ENCODE results near the gene GCNT1. TPM values are rescaled to one million over a fixed set of nuclear protein-coding genes. Genes with fewer than 3 reads are reported as not detected.

Gene GCNT1
- total and polyA plus RNA-seq, 12 donors: 0.66 to 8.1 (median 1.9) TPM

DNA sequence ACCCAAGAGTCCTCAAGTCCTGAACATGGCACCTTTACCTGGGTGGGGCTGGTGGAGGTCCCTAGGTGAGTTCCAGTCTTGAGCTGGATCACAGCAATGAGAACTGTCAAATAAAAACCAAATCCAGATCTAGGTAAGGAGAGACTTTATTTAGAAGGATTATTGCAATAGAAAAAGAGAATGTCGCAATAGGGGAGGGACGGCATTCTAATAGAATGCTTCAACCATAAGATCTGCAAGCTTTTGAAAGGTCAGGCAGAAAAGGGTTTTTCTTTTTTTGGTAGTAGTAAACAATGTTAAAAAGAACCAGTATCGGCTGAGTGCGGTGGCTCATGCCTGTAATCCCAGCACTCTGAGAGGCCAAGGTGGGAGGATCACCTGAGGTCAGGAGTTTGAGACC, 5.2 kb upstream of the GCNT1 start:
- intact Hi-C loops (cut with DNase I): loop anchor here in 1 of 10 donors (10.0 kb wide), 1 partner anchor 81 kb away; no protein-coding TSS in a partner anchor
- Histone ChIP-seq H3K27ac (no peak overlapping the region), H3K4me3 (no peak overlapping the region), H3K4me1 (peaks cover 0 to 12% (median 0%) of the 10 kb centered on the region in 9 donors), H3K9me3 (no peaks in the 10 kb centered on the region), H3K36me3 (no peaks in the 10 kb centered on the region), H3K27me3 (no peaks in the 10 kb centered on the region)
- TF ChIP-seq, protein P1, sequence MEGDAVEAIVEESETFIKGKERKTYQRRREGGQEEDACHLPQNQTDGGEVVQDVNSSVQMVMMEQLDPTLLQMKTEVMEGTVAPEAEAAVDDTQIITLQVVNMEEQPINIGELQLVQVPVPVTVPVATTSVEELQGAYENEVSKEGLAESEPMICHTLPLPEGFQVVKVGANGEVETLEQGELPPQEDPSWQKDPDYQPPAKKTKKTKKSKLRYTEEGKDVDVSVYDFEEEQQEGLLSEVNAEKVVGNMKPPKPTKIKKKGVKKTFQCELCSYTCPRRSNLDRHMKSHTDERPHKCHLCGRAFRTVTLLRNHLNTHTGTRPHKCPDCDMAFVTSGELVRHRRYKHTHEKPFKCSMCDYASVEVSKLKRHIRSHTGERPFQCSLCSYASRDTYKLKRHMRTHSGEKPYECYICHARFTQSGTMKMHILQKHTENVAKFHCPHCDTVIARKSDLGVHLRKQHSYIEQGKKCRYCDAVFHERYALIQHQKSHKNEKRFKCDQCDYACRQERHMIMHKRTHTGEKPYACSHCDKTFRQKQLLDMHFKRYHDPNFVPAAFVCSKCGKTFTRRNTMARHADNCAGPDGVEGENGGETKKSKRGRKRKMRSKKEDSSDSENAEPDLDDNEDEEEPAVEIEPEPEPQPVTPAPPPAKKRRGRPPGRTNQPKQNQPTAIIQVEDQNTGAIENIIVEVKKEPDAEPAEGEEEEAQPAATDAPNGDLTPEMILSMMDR (IDR thresholded peaks at IDR 0.05): no peak
- 85 to 87% methylated on average over 4 of the region's 4 CpGs for WGBS, 2 donors
- ATAC-seq (no peak), DNase-seq (no peak)

DNA sequence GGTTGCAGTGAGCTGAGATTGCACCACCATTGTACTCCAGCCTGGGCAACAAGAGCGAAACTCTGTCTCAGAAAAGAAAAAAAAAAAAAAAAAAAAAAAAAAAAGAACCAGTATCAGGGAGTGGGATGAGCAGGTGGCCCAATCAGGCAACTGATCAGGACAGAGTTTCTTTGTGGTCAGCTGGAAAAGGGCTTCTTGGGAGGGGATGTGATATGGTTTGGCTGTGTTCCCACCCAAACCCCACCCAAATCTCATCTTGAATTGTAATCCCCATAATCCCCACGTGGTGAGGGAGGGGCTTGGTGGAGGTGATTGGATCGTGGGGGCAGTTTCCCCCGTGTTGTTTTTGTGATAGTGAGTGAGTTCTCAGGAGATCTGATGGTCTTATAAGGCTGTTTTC, 4.7 kb upstream of the GCNT1 start:
- H3K9me3 ChIP-seq: no peaks in the 10 kb centered on the region
- no peak for DNase-seq
- H3K27ac ChIP-seq: no peak overlapping the region
- TF ChIP-seq, protein P1 (IDR thresholded peaks at IDR 0.05): no peak
- no peaks in the 10 kb centered on the region for H3K27me3 ChIP-seq
- H3K4me3 ChIP-seq: no peak overlapping the region
- peaks cover 0 to 15% (median 2%) of the 10 kb centered on the region in 9 donors for H3K4me1 ChIP-seq
- WGBS, 2 donors: 40 to 45% methylated on average over 4 of the region's 4 CpGs
- intact Hi-C loops (cut with DNase I): loop anchor here in 1 of 10 donors (10.0 kb wide), 1 partner anchor 80 kb away; no protein-coding TSS in a partner anchor
- ATAC-seq: no peak
- no peaks in the 10 kb centered on the region for H3K36me3 ChIP-seq

DNA sequence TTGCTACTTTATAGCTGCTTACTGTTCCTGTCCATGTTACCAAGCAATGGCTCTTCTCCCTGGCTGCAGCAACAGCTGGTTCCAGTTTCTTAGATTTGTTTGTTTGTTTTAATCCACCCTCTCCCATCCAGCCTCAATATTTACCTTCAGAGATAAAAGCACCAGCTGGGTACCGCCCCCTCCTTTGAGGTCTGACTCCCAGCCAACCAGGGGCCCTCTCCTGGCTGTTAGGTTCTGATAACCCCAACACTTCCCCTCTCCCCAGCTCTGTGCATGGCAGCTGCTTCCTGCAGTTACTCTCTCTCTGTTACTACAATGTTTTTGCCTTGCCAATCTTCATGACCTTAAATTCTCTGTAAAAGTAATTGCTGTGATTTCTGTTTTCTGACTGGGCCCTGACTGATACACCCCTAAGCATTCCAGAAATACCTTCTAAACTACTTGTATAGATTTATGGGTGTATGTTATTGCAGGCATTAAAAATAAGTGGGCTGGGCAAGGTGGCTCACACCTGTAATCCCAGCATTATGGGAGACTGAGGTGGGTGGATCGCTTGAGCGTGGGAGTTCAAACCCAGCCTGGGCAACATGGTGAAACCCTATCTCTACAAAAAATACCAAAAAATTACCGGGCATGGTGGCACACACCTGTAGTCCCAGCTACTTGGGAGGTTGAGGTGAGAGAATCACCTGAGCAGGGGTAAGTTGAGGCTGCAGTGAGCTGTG, 2.6 kb upstream of the GCNT1 start:
- intact Hi-C loops (cut with DNase I): loop anchor here in 2 of 10 donors (5.0 to 10.0 kb wide), 2 partner anchors 78 to 201 kb away; no protein-coding TSS in a partner anchor

More for the DNA sequence above, 2.6 kb upstream of the GCNT1 start:
- WGBS, 2 donors: 77 to 79% methylated on average over 4 of the region's 4 CpGs
- H3K36me3 ChIP-seq: no peaks in the 10 kb centered on the region
- DNase-seq: no peak
- H3K9me3 ChIP-seq: no peaks in the 10 kb centered on the region
- TF ChIP-seq, protein P1 (IDR thresholded peaks at IDR 0.05): no peak
- H3K4me1 ChIP-seq: peaks cover 0 to 35% (median 11%) of the 10 kb centered on the region in 9 donors
- H3K27ac ChIP-seq: no peak overlapping the region
- H3K4me3 ChIP-seq: no peak overlapping the region
- H3K27me3 ChIP-seq: peaks cover 0 to 2% (median 0%) of the 10 kb centered on the region in 7 donors
- peak in 1 of 8 donors; percentile 39 for ATAC-seq
